SK-N-MC (cell line): ENCODE measurements around the gene CCDC7.

Source experiments
- DNase-seq: peaks from one replicate; pipeline ENCODE4 v3.0.0-alpha.2; 2011; ENCODE audit warnings: low read depth, low spot score
- H3K27ac ChIP-seq: fragments of 200-600 bp; sonication (generic); 2 replicates; pipeline ENCODE4 v1.5.1; 2016; ENCODE audit warnings: mixed run types
- H3K36me3 ChIP-seq: fragments of 200-600 bp; sonication (generic); 2 replicates; pipeline ENCODE4 v1.6.1; 2017; ENCODE audit warnings: antibody characterized with exemption, low read length, mixed read lengths; ENCODE audit not compliant: insufficient read depth
- H3K4me3 ChIP-seq: fragments of 200-600 bp; sonication (generic); 2 replicates; pipeline ENCODE4 v1.5.1; 2016
- H3K9ac ChIP-seq: fragments of 200-600 bp; sonication (generic); 2 replicates; pipeline ENCODE4 v1.8.0; 2017; ENCODE audit warnings: mixed run types, mixed read lengths; ENCODE audit not compliant: insufficient read length
- H3K9me3 ChIP-seq: fragments of 200-600 bp; sonication (generic); 2 replicates; pipeline ENCODE4 v1.6.1; 2017; ENCODE audit warnings: low read depth, mild to moderate bottlenecking, antibody characterized with exemption, low read length, moderate library complexity, mixed read lengths
- EZH2 ChIP-seq: fragments of 200-600 bp; sonication (generic); IDR thresholded peaks from one replicate; pipeline ENCODE4 v1.6.1; 2017; ENCODE audit warnings: antibody characterized with exemption
- FOXP2 ChIP-seq: optimal IDR thresholded peaks from 2 replicates; pipeline ENCODE3; 2011; ENCODE audit warnings: mild to moderate bottlenecking, moderate library complexity; ENCODE audit not compliant: insufficient read depth; ENCODE audit errors: extremely low read length, control extremely low read depth
- POLR2AphosphoS5 ChIP-seq: IDR thresholded peaks from 2 replicates; pipeline ENCODE4 v1.6.1; 2012; ENCODE audit warnings: mild to moderate bottlenecking, low read depth, low read length, borderline replicate concordance

Gene CCDC7

GRCh38 chr10:32411797-32412498 is 34.0 kb upstream of the CCDC7 start:
- Histone ChIP-seq H3K9me3 (no peaks in the 10 kb centered on the region), H3K4me3 (no peak overlapping the region), H3K36me3 (no peaks in the 10 kb centered on the region), H3K27ac (no peak overlapping the region), H3K9ac (no peak overlapping the region)
- no peak for DNase-seq
- TF ChIP-seq POLR2AphosphoS5 (no peak), EZH2 (no peak), FOXP2 (no peak)

GRCh38 chr10:32412499-32412853 is 33.5 kb upstream of the CCDC7 start:
- TF ChIP-seq POLR2AphosphoS5 (no peak), EZH2 (no peak), FOXP2 (no peak)
- no peak overlapping the region for H3K27ac ChIP-seq
- no peaks in the 10 kb centered on the region for H3K9me3 ChIP-seq
- no peak for DNase-seq
- H3K36me3 ChIP-seq = no peaks in the 10 kb centered on the region
- no peak overlapping the region for H3K4me3 ChIP-seq
- no peak overlapping the region for H3K9ac ChIP-seq

- Histone ChIP-seq H3K36me3 (no peaks in the 10 kb centered on the region), H3K4me3 (no peak overlapping the region), H3K9me3 (no peaks in the 10 kb centered on the region), H3K9ac (no peak overlapping the region), H3K27ac (no peak overlapping the region)
- no peak for DNase-seq
- TF ChIP-seq FOXP2 (no peak), EZH2 (no peak), POLR2AphosphoS5 (no peak)
Observed at GRCh38 chr10:32413513-32413912, 32.4 kb upstream of the CCDC7 start.

- H3K4me3 ChIP-seq = no peak overlapping the region
- no peak overlapping the region for H3K9ac ChIP-seq
- H3K36me3 ChIP-seq = no peaks in the 10 kb centered on the region
- H3K9me3 ChIP-seq = no peaks in the 10 kb centered on the region
- H3K27ac ChIP-seq = no peak overlapping the region
- no peak for TF ChIP-seq POLR2AphosphoS5
- no peak for TF ChIP-seq FOXP2
- no peak for TF ChIP-seq EZH2
- no peak for DNase-seq
Observed at GRCh38 chr10:32415361-32415760, 30.6 kb upstream of the CCDC7 start.

GRCh38 chr10:32417911-32418547 is 27.9 kb upstream of the CCDC7 start:
- Histone ChIP-seq H3K9me3 (no peaks in the 10 kb centered on the region), H3K36me3 (no peaks in the 10 kb centered on the region), H3K4me3 (no peak overlapping the region), H3K27ac (peak overlapping the region; percentile 74), H3K9ac (peak overlapping the region; percentile 22)
- DNase-seq = no peak
- TF ChIP-seq FOXP2 = no peak
- no peak for TF ChIP-seq EZH2
- no peak for TF ChIP-seq POLR2AphosphoS5

GRCh38 chr10:32418572-32418971 is 27.4 kb upstream of the CCDC7 start:
- DNase-seq = no peak
- Histone ChIP-seq H3K4me3 (no peak overlapping the region), H3K36me3 (no peaks in the 10 kb centered on the region), H3K9ac (no peak overlapping the region), H3K27ac (no peak overlapping the region), H3K9me3 (no peaks in the 10 kb centered on the region)
- no peak for TF ChIP-seq POLR2AphosphoS5
- no peak for TF ChIP-seq FOXP2
- TF ChIP-seq EZH2 = no peak

- no peaks in the 10 kb centered on the region for H3K36me3 ChIP-seq
- H3K9me3 ChIP-seq = no peaks in the 10 kb centered on the region
- TF ChIP-seq EZH2 (no peak), FOXP2 (no peak), POLR2AphosphoS5 (no peak)
- H3K9ac ChIP-seq = no peak overlapping the region
- no peak overlapping the region for H3K27ac ChIP-seq
- H3K4me3 ChIP-seq = no peak overlapping the region
- no peak for DNase-seq
Observed at GRCh38 chr10:32419615-32420014, 26.3 kb upstream of the CCDC7 start.

- no peak overlapping the region for H3K9ac ChIP-seq
- DNase-seq = no peak
- no peak for TF ChIP-seq FOXP2
- TF ChIP-seq POLR2AphosphoS5 = no peak
- no peak for TF ChIP-seq EZH2
Observed at GRCh38 chr10:32426186-32426585, 19.8 kb upstream of the CCDC7 start.

GRCh38 chr10:32433542-32433941 is 12.4 kb upstream of the CCDC7 start:
- H3K27ac ChIP-seq = no peak overlapping the region
- no peaks in the 10 kb centered on the region for H3K9me3 ChIP-seq
- no peaks in the 10 kb centered on the region for H3K36me3 ChIP-seq
- H3K9ac ChIP-seq = no peak overlapping the region
- H3K4me3 ChIP-seq = no peak overlapping the region
- no peak for DNase-seq
- no peak for TF ChIP-seq EZH2
- no peak for TF ChIP-seq FOXP2
- no peak for TF ChIP-seq POLR2AphosphoS5

More at GRCh38 chr10:32426186-32426585, 19.8 kb upstream of the CCDC7 start:
- Histone ChIP-seq H3K9me3 (no peaks in the 10 kb centered on the region), H3K27ac (no peak overlapping the region), H3K4me3 (no peak overlapping the region), H3K36me3 (no peaks in the 10 kb centered on the region)
